ENCODE measurements around the gene RAD51B.

RAD51B gene

GRCh38 chr14:68261092-68261842 lies 441.7 kb downstream of the RAD51B start:
- in situ Hi-C loops (cut with MboI; ENCODE audit: low sequenced_read_pairs): no loop called here

GRCh38 chr14:68262567-68262966 lies 443.0 kb downstream of the RAD51B start:
- in situ Hi-C loops (cut with MboI; ENCODE audit: low sequenced_read_pairs): no loop called here

GRCh38 chr14:68263563-68264259 lies 444.1 kb downstream of the RAD51B start:
- in situ Hi-C loops (cut with MboI; ENCODE audit: low sequenced_read_pairs): no loop called here

GRCh38 chr14:68264260-68264569 lies 444.6 kb downstream of the RAD51B start:
- in situ Hi-C loops (cut with MboI; ENCODE audit: low sequenced_read_pairs): no loop called here

- in situ Hi-C loops (cut with MboI; ENCODE audit: low sequenced_read_pairs): no loop called here
These were observed 447.4 kb downstream of the RAD51B start for GRCh38 chr14:68266998-68267397.

GRCh38 chr14:68268197-68268596 lies 448.6 kb downstream of the RAD51B start:
- in situ Hi-C loops (cut with MboI; ENCODE audit: low sequenced_read_pairs): no loop called here

- in situ Hi-C loops (cut with MboI; ENCODE audit: low sequenced_read_pairs): no loop called here
These were observed 449.1 kb downstream of the RAD51B start for GRCh38 chr14:68268719-68269118.

- in situ Hi-C loops (cut with MboI; ENCODE audit: low sequenced_read_pairs): no loop called here
These were observed 449.8 kb downstream of the RAD51B start for GRCh38 chr14:68269136-68269927.

- in situ Hi-C loops (cut with MboI; ENCODE audit: low sequenced_read_pairs): no loop called here
These were observed 450.8 kb downstream of the RAD51B start for GRCh38 chr14:68270342-68270741.

- in situ Hi-C loops (cut with MboI; ENCODE audit: low sequenced_read_pairs): no loop called here
These were observed 452.4 kb downstream of the RAD51B start for GRCh38 chr14:68271913-68272391.

GRCh38 chr14:68273413-68273812 lies 453.8 kb downstream of the RAD51B start:
- in situ Hi-C loops (cut with MboI; ENCODE audit: low sequenced_read_pairs): no loop called here

- in situ Hi-C loops (cut with MboI; ENCODE audit: low sequenced_read_pairs): no loop called here
These were observed 455.1 kb downstream of the RAD51B start for GRCh38 chr14:68274725-68275124.

- in situ Hi-C loops (cut with MboI; ENCODE audit: low sequenced_read_pairs): no loop called here
These were observed 459.2 kb downstream of the RAD51B start for GRCh38 chr14:68278576-68279436.

GRCh38 chr14:68279437-68279720 lies 459.8 kb downstream of the RAD51B start:
- in situ Hi-C loops (cut with MboI; ENCODE audit: low sequenced_read_pairs): no loop called here

GRCh38 chr14:68279777-68280233 lies 460.2 kb downstream of the RAD51B start:
- in situ Hi-C loops (cut with MboI; ENCODE audit: low sequenced_read_pairs): no loop called here

GRCh38 chr14:68281497-68281896 lies 461.9 kb downstream of the RAD51B start:
- in situ Hi-C loops (cut with MboI; ENCODE audit: low sequenced_read_pairs): no loop called here

GRCh38 chr14:68282479-68283377 lies 463.1 kb downstream of the RAD51B start:
- in situ Hi-C loops (cut with MboI; ENCODE audit: low sequenced_read_pairs): no loop called here

GRCh38 chr14:68283378-68284123 lies 464.0 kb downstream of the RAD51B start:
- in situ Hi-C loops (cut with MboI; ENCODE audit: low sequenced_read_pairs): no loop called here

GRCh38 chr14:68284333-68284732 lies 464.8 kb downstream of the RAD51B start:
- in situ Hi-C loops (cut with MboI; ENCODE audit: low sequenced_read_pairs): no loop called here
